GM12878 (cell line): ENCODE measurements around the gene CCSER1. TPM values are rescaled to one million over a fixed set of nuclear protein-coding genes. Genes with fewer than 3 reads are reported as not detected.

Source experiments
- ATAC-seq: fragments of 200-7000 bp; cut with Tn5 transposase; 3 replicates; pipeline ENCODE4 v1.9.1; 2020; ENCODE audit warnings: mild to moderate bottlenecking, moderate library complexity
- BruUV-seq: library from RNA; stranded (reverse); fragments of 400-500 nt; replicated peaks from 2 replicates; lab custom pipeline; 2021; lab: Mats Ljungman, UMichigan
- CTCF ChIA-PET: fragments of 300-600 bp; sonication (Branson Sonifier 250); formaldehyde crosslinking; extraction: SDS; loops from one replicate; lab custom pipeline; 2021; ENCODE audit warnings: inconsistent platforms; lab: Yijun Ruan, JAX
- POLR2A ChIA-PET: fragments of 350-600 bp; formaldehyde crosslinking; extraction: SDS; loops from one replicate; lab custom pipeline; 2021; ENCODE audit warnings: inconsistent platforms; lab: Charles Lee
- RAD21 ChIA-PET: fragments of 300-600 bp; sonication (Branson Sonifier 250); formaldehyde crosslinking; loops from one replicate; lab custom pipeline; 2023; ENCODE audit warnings: antibody characterized with exemption; ENCODE audit not compliant: unreplicated experiment; lab: Charles Lee
- SMC1A ChIA-PET: fragments of 300-600 bp; sonication (Branson Sonifier 250); formaldehyde crosslinking; loops from one replicate; lab custom pipeline; 2023; ENCODE audit not compliant: unreplicated experiment, uncharacterized antibody; lab: Charles Lee
- DNase-seq: peaks from one replicate; pipeline ENCODE4 v3.0.0-alpha.2; 2011; ENCODE audit warnings: low read depth, low spot score
- FAIRE-seq: peaks from 3 replicates; lab custom pipeline; 2011; peaks lifted over from hg19 to GRCh38; lab: Jason Lieb, UNC
- H2AFZ ChIP-seq: 2 replicates; pipeline ENCODE4 v1.6.0; 2011; ENCODE audit warnings: low read depth, low read length, control low read depth; ENCODE audit not compliant: control insufficient read depth
- H3K27ac ChIP-seq: 2 replicates; pipeline ENCODE4 v1.5.1; 2011; ENCODE audit warnings: control low read depth; ENCODE audit not compliant: control insufficient read depth, insufficient read depth
- H3K27me3 ChIP-seq, 2 experiments: replicated peaks in 1 of 2; 2 replicates each; pipeline versions ENCODE4 v1.6.0 to v1.6.1; 2011; ENCODE audit warnings: low read length in 1 of 2; ENCODE audit not compliant: control insufficient read depth in 2 of 2, insufficient read depth in 2 of 2
- H3K36me3 ChIP-seq, 2 experiments: 2 replicates each; pipeline ENCODE4 v1.5.1; 2011; ENCODE audit warnings: low read length in 1 of 2; ENCODE audit not compliant: control insufficient read depth in 2 of 2, insufficient read depth in 2 of 2
- H3K4me1 ChIP-seq: 2 replicates; pipeline ENCODE4 v1.6.1; 2011; ENCODE audit warnings: mild to moderate bottlenecking, low read length, moderate library complexity, mixed read lengths; ENCODE audit not compliant: control insufficient read depth, insufficient read depth
- H3K4me2 ChIP-seq: 2 replicates; pipeline ENCODE4 v1.6.0; 2011; ENCODE audit warnings: control low read depth; ENCODE audit not compliant: control insufficient read depth, insufficient read depth
- H3K4me3 ChIP-seq: fragments of 200-600 bp; sonication (generic); 2 replicates; pipeline ENCODE4 v1.5.1; 2016
- H3K79me2 ChIP-seq: 2 replicates; pipeline ENCODE4 v1.6.0; 2011; ENCODE audit warnings: low read length; ENCODE audit not compliant: control insufficient read depth, insufficient read depth
- H3K9ac ChIP-seq: 2 replicates; pipeline ENCODE4 v1.8.0; 2011; ENCODE audit warnings: low read length, control low read depth, mixed read lengths; ENCODE audit not compliant: control insufficient read depth, insufficient read depth
- H3K9me3 ChIP-seq: replicated peaks from 3 replicates; pipeline ENCODE4 v1.5.1; 2011; ENCODE audit warnings: mild to moderate bottlenecking, low read length; ENCODE audit not compliant: control insufficient read depth, insufficient read depth
- H4K20me1 ChIP-seq: 2 replicates; pipeline ENCODE4 v1.6.0; 2011; ENCODE audit not compliant: control insufficient read depth, insufficient read depth
- BCL11A ChIP-seq: IDR thresholded peaks from 2 replicates; pipeline ENCODE4 v1.6.1; 2011; ENCODE audit warnings: low read depth, low read length
- BMI1 ChIP-seq: fragments of 450-650 bp; IDR thresholded peaks from 2 replicates; pipeline ENCODE4 v1.6.1; 2016; ENCODE audit warnings: mild to moderate bottlenecking, moderate library complexity, borderline replicate concordance
- EED ChIP-seq: sonication (generic); IDR thresholded peaks from 2 replicates; pipeline ENCODE4 v1.6.1; 2016; ENCODE audit warnings: antibody characterized with exemption, low read depth
- GATAD2B ChIP-seq: fragments of 450-650 bp; conservative IDR thresholded peaks from 2 replicates; pipeline ENCODE4 v1.6.1; 2017; ENCODE audit warnings: low read depth, mild to moderate bottlenecking, moderate library complexity
- NFYA ChIP-seq: IDR thresholded peaks from 2 replicates; pipeline ENCODE4 v1.6.1; 2011; ENCODE audit warnings: low read depth, mild to moderate bottlenecking, low read length, improper control_type of control experiment, borderline replicate concordance
- NFYB ChIP-seq: IDR thresholded peaks from 2 replicates; pipeline ENCODE4 v1.6.1; 2011; ENCODE audit warnings: low read depth, mild to moderate bottlenecking, low read length, improper control_type of control experiment, moderate library complexity; ENCODE audit not compliant: insufficient read depth
- PAX8 ChIP-seq: fragments of 450-650 bp; IDR thresholded peaks from 2 replicates; pipeline ENCODE4 v1.6.1; 2017; ENCODE audit warnings: mild to moderate bottlenecking, moderate library complexity
- RUNX3 ChIP-seq: IDR thresholded peaks from 2 replicates; pipeline ENCODE4 v1.6.1; 2012; ENCODE audit warnings: low read length, inconsistent platforms
- ZSCAN29 ChIP-seq: fragments of 450-650 bp; IDR thresholded peaks from 2 replicates; pipeline ENCODE4 v1.6.1; 2017; ENCODE audit warnings: mild to moderate bottlenecking, moderate library complexity
- WGBS: methylation state at CpG from one replicate; pipeline ENCODE4 v1.1.6; 2016; ENCODE audit warnings: low lambda C conversion rate; ENCODE audit not compliant: insufficient replicate concordance, insufficient coverage; ENCODE audit errors: missing lambda C conversion rate; 5-methylcytosine and 5-hydroxymethylcytosine counted together
- in situ Hi-C: fragments of 300-500 bp; cut with MboI; formaldehyde crosslinking; loops from 9 replicates; pipeline ENCODE4 v1.14.3; 2018; ENCODE audit warnings: mixed read lengths
- intact Hi-C: fragments of 100-400 bp; cut with micrococcal nuclease; formaldehyde crosslinking; loops from one replicate; pipeline ENCODE4 v1.14.2; 2022; ENCODE audit not compliant: unreplicated experiment
- polyA plus RNA-seq, 11 experiments: library from polyadenylated mRNA; depleted of rRNA in 4 of 11; unstranded in 6 of 11; stranded (reverse) in 5 of 11; fragments of >200 nt; fragmentation: Nextera tagmentation in 4 of 11; fragmentation: Illumina TruSeq in 1 of 11; extraction: Ambion mirVana in 4 of 11; extraction: Trizol in 1 of 11; gene quantifications; 1 replicate in 1 of 11; 2 replicates in 10 of 11; pipeline versions ENCODE4 v1.2.1 to v1.2.3, GENCODE V29; 2011 to 2016; ENCODE audit warnings: inconsistent platforms in 2 of 11, missing spikeins in 2 of 11, low read depth in 1 of 11
- total RNA-seq, 4 experiments: library from RNA; depleted of rRNA in 3 of 4; stranded (reverse); fragments of >200 nt in 3 of 4; fragmentation: Illumina TruSeq in 1 of 4; extraction: Trizol in 1 of 4; gene quantifications; 2 replicates each; pipeline versions ENCODE4 v1.2.1 to v1.2.3, GENCODE V29; 2013 to 2021
- TF ChIP-seq, protein P1 (sequence below): IDR thresholded peaks from 2 replicates; pipeline ENCODE4 v1.6.1; 2012; ENCODE audit warnings: improper control_type of control experiment, low read depth, low read length; ENCODE audit not compliant: insufficient replicate concordance
- TF ChIP-seq, protein P2 (sequence below): fragments of 450-650 bp; formaldehyde crosslinking; IDR thresholded peaks from 2 replicates; pipeline ENCODE4 v1.5.0; 2022; ENCODE audit warnings: mild to moderate bottlenecking, missing genetic modification characterization
- TF ChIP-seq, protein P3 (sequence below): fragments of 150-350 bp; IDR thresholded peaks from 2 replicates; pipeline ENCODE4 v1.6.1; 2016; ENCODE audit warnings: low read depth, low read length

CCSER1 gene
- total and polyA plus RNA-seq, 10 of the 15 experiments (the other 5 are each of a cell fraction or from before 2014, with no cell fraction given), result 0.22 to 2.7 (median 1.0) TPM

DNA sequence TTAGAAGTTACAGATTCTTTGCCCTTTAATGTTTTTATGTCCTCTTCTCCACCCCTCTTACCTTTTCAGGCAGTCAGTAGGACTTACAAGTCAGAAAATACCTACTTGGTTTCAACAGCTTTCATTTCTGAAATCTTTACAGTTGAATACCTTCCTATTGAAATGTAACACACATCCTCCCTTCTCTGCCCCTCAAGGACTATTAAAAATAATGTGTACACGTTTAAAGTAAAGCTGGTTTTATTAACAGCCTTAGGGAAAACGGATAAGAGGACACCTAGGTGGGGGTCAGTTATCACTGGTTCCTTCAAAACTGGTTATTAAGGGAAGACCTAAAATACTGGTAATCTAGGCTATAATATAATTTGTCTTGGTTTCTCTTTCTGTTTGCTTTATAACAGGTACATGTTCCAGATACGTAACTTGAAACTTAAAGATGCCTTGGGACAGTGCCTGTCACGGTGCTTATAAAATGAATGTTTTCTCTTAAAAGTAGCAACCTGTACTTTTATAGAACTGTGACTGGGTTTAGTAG is 1.8 kb downstream of the CCSER1 start:
- BruUV-seq, result no TSS peak
- SMC1A ChIA-PET, result no interaction called here
- in situ Hi-C loops, result no loop called here
- Histone ChIP-seq H3K9me3 (no peaks in the 10 kb centered on the region), H3K27ac (peak overlapping the region; percentile 68), H3K79me2 (peaks cover 2% of the 10 kb centered on the region; the same call in 1 of the 2 replicates), H3K4me1 (peaks cover 3% of the 10 kb centered on the region; the same call in 1 of the 2 replicates), H3K4me2 (peak overlapping the region; percentile 93), H3K9ac (peak overlapping the region; percentile 74), H3K27me3 (peaks cover 0 to 2% of the 10 kb centered on the region in 2 experiments; a peak in 2 of 4 replicates), H2AFZ (peak overlapping the region; percentile 90), H3K36me3 (no peaks in the 10 kb centered on the region), H4K20me1 (no peaks in the 10 kb centered on the region), H3K4me3 (peak overlapping the region; percentile 81)
- RAD21 ChIA-PET, result no interaction called here
- ATAC-seq (peak; percentile 43), DNase-seq (no peak), FAIRE-seq (no peak)
- intact Hi-C loops, result loop anchor here (5.0 kb wide), 2 partner anchors 38 to 102 kb away; no protein-coding TSS in a partner anchor
- WGBS, result 0% methylated on average over 4 of the region's 4 CpGs
- CTCF ChIA-PET, result no interaction called here
- POLR2A ChIA-PET, result no interaction called here
- TF ChIP-seq BCL11A (no peak), ZSCAN29 (no peak), BMI1 (no peak), NFYB (no peak), PAX8 (no peak), RUNX3 (no peak), EED (no peak), NFYA (no peak), GATAD2B (no peak)
- TF ChIP-seq, protein P1, sequence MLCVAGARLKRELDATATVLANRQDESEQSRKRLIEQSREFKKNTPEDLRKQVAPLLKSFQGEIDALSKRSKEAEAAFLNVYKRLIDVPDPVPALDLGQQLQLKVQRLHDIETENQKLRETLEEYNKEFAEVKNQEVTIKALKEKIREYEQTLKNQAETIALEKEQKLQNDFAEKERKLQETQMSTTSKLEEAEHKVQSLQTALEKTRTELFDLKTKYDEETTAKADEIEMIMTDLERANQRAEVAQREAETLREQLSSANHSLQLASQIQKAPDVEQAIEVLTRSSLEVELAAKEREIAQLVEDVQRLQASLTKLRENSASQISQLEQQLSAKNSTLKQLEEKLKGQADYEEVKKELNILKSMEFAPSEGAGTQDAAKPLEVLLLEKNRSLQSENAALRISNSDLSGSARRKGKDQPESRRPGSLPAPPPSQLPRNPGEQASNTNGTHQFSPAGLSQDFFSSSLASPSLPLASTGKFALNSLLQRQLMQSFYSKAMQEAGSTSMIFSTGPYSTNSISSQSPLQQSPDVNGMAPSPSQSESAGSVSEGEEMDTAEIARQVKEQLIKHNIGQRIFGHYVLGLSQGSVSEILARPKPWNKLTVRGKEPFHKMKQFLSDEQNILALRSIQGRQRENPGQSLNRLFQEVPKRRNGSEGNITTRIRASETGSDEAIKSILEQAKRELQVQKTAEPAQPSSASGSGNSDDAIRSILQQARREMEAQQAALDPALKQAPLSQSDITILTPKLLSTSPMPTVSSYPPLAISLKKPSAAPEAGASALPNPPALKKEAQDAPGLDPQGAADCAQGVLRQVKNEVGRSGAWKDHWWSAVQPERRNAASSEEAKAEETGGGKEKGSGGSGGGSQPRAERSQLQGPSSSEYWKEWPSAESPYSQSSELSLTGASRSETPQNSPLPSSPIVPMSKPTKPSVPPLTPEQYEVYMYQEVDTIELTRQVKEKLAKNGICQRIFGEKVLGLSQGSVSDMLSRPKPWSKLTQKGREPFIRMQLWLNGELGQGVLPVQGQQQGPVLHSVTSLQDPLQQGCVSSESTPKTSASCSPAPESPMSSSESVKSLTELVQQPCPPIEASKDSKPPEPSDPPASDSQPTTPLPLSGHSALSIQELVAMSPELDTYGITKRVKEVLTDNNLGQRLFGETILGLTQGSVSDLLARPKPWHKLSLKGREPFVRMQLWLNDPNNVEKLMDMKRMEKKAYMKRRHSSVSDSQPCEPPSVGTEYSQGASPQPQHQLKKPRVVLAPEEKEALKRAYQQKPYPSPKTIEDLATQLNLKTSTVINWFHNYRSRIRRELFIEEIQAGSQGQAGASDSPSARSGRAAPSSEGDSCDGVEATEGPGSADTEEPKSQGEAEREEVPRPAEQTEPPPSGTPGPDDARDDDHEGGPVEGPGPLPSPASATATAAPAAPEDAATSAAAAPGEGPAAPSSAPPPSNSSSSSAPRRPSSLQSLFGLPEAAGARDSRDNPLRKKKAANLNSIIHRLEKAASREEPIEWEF, result no peak
- TF ChIP-seq, protein P2, sequence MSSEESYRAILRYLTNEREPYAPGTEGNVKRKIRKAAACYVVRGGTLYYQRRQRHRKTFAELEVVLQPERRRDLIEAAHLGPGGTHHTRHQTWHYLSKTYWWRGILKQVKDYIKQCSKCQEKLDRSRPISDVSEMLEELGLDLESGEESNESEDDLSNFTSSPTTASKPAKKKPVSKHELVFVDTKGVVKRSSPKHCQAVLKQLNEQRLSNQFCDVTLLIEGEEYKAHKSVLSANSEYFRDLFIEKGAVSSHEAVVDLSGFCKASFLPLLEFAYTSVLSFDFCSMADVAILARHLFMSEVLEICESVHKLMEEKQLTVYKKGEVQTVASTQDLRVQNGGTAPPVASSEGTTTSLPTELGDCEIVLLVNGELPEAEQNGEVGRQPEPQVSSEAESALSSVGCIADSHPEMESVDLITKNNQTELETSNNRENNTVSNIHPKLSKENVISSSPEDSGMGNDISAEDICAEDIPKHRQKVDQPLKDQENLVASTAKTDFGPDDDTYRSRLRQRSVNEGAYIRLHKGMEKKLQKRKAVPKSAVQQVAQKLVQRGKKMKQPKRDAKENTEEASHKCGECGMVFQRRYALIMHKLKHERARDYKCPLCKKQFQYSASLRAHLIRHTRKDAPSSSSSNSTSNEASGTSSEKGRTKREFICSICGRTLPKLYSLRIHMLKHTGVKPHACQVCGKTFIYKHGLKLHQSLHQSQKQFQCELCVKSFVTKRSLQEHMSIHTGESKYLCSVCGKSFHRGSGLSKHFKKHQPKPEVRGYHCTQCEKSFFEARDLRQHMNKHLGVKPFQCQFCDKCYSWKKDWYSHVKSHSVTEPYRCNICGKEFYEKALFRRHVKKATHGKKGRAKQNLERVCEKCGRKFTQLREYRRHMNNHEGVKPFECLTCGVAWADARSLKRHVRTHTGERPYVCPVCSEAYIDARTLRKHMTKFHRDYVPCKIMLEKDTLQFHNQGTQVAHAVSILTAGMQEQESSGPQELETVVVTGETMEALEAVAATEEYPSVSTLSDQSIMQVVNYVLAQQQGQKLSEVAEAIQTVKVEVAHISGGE (CRISPR knock-in tag), result no peak
- TF ChIP-seq, protein P3, sequence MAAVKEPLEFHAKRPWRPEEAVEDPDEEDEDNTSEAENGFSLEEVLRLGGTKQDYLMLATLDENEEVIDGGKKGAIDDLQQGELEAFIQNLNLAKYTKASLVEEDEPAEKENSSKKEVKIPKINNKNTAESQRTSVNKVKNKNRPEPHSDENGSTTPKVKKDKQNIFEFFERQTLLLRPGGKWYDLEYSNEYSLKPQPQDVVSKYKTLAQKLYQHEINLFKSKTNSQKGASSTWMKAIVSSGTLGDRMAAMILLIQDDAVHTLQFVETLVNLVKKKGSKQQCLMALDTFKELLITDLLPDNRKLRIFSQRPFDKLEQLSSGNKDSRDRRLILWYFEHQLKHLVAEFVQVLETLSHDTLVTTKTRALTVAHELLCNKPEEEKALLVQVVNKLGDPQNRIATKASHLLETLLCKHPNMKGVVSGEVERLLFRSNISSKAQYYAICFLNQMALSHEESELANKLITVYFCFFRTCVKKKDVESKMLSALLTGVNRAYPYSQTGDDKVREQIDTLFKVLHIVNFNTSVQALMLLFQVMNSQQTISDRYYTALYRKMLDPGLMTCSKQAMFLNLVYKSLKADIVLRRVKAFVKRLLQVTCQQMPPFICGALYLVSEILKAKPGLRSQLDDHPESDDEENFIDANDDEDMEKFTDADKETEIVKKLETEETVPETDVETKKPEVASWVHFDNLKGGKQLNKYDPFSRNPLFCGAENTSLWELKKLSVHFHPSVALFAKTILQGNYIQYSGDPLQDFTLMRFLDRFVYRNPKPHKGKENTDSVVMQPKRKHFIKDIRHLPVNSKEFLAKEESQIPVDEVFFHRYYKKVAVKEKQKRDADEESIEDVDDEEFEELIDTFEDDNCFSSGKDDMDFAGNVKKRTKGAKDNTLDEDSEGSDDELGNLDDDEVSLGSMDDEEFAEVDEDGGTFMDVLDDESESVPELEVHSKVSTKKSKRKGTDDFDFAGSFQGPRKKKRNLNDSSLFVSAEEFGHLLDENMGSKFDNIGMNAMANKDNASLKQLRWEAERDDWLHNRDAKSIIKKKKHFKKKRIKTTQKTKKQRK, result no peak
